HG02588 (cell line): ENCODE data around the gene REX1BD.
"Not testable (repeated sequence)": the region's sequence is repeated elsewhere in the genome, so short reads cannot be mapped to it uniquely, and the experiment has no call there.

ENCODE experiments used
- ATAC-seq: cut with Tn5 transposase; IDR thresholded peaks from one replicate; pipeline ENCODE4 v1.9.1; 2021; ENCODE audit warnings: mild to moderate bottlenecking, moderate library complexity; ENCODE audit not compliant: unreplicated experiment

Gene REX1BD

GRCh38 chr19:18600692-18601397, 12.2 kb downstream of the REX1BD start:
- ATAC-seq = not testable (repeated sequence)

GRCh38 chr19:18601875-18602274, 13.3 kb downstream of the REX1BD start:
- no peak for ATAC-seq

- no peak for ATAC-seq
Measured at GRCh38 chr19:18603255-18603957, 14.8 kb downstream of the REX1BD start.

- ATAC-seq = no peak
Measured at GRCh38 chr19:18603958-18604819, 15.6 kb downstream of the REX1BD start.

- ATAC-seq = no peak
Measured at GRCh38 chr19:18604820-18605159, 16.2 kb downstream of the REX1BD start.

- ATAC-seq = no peak
Measured at GRCh38 chr19:18605196-18605545, 16.6 kb downstream of the REX1BD start.

- ATAC-seq = no peak
Measured at GRCh38 chr19:18605546-18606280, 17.1 kb downstream of the REX1BD start.

GRCh38 chr19:18606281-18607225, 18.0 kb downstream of the REX1BD start, which contains the start of gene CRLF1:
CRLF1 (minus strand) TSS chr19:18606799; CDS start chr19:18606656, 143 bp downstream.
- ATAC-seq = no peak

GRCh38 chr19:18607226-18608101, 18.9 kb downstream of the REX1BD start:
- no peak for ATAC-seq

- ATAC-seq = no peak
Measured at GRCh38 chr19:18608102-18608804, 19.7 kb downstream of the REX1BD start.

GRCh38 chr19:18608805-18609716, 20.5 kb downstream of the REX1BD start:
- no peak for ATAC-seq

GRCh38 chr19:18609717-18610051, 21.1 kb downstream of the REX1BD start:
- no peak for ATAC-seq

- no peak for ATAC-seq
Measured at GRCh38 chr19:18610245-18610555, 21.6 kb downstream of the REX1BD start.

- ATAC-seq = no peak
Measured at GRCh38 chr19:18610556-18611326, 22.1 kb downstream of the REX1BD start.

GRCh38 chr19:18611327-18612050, 22.9 kb downstream of the REX1BD start:
- no peak for ATAC-seq
